ENCODE results near the gene SLC25A18.

The SLC25A18 gene

DNA sequence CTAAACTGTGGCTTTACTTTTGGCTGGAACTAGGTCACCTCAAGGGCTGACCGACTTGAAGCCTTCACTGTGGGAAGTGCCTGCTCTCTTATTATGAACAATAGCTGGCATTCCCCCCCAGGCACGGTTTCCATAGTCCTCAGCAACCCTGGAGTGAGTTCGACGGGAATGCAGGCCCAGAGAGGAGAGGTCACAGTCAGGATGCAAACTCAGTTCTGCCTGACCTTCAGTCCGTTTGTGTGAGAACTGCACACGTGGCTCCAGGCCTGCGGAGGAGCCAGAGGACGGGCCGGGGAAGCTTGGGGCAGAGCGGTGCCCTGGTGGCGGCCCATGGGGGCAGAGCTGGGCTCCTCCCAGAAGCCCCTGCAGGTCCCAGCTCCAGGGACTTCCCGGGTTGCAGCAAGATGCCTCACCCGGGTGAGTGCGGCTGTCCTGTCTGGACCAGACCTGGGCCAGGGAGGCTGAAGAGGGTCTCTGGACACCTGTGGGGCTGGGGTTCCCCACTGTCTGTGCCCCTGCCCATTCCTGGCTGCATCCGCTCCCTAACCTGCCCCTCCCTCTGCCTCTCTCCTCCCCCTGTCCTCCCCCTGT lies 17.2 kb downstream of the SLC25A18 start:
- no peaks in the 10 kb centered on the region for H3K79me2 ChIP-seq (ENCODE audit: control insufficient read depth, insufficient read depth, low read length, poor library complexity)
- no peak overlapping the region for H2AK5ac ChIP-seq (ENCODE audit: low read length)
- peaks cover 0 to 7% of the 10 kb centered on the region in 2 experiments for H3K36me3 ChIP-seq (ENCODE audit: control insufficient read depth in 1 of 2, insufficient read depth in 2 of 2, low read length in 2 of 2)
- no peak overlapping the region for H3K4me2 ChIP-seq (ENCODE audit: low read length)
- no peak overlapping the region for H2BK5ac ChIP-seq (ENCODE audit: low read depth, low read length, poor library complexity)
- no peak overlapping the region for H3K9ac ChIP-seq (ENCODE audit: low read length)
- H3K4me1 ChIP-seq (ENCODE audit: control insufficient read depth in 1 of 2, insufficient read depth in 2 of 2, low read length in 2 of 2), result peaks cover 4 to 8% of the 10 kb centered on the region in 2 experiments
- no peak overlapping the region for H3K14ac ChIP-seq (ENCODE audit: low read length)
- H3K79me1 ChIP-seq (ENCODE audit: low read length), result no peaks in the 10 kb centered on the region
- no peak overlapping the region for H2BK120ac ChIP-seq (ENCODE audit: insufficient read depth, low read length, poor library complexity)
- no peak overlapping the region for H3K4ac ChIP-seq (ENCODE audit: low read depth, low read length)
- H3K23ac ChIP-seq (ENCODE audit: low read length), result no peak overlapping the region
- H2AFZ ChIP-seq (ENCODE audit: insufficient read depth, low read length, poor library complexity), result no peak overlapping the region
- no peak overlapping the region for H4K12ac ChIP-seq (ENCODE audit: low read depth, low read length)
- no peak overlapping the region for H4K8ac ChIP-seq (ENCODE audit: low read depth, low read length)
- no peak overlapping the region for H4K91ac ChIP-seq (ENCODE audit: low read depth, low read length)
- no peak overlapping the region for H3K4me3 ChIP-seq (ENCODE audit: low read depth, low read length)
- DNase-seq, result no peak
- no CpG with 5 or more reads among the region's 15 CpGs for WGBS (ENCODE audit: extremely low coverage, insufficient coverage, insufficient read length)
- H2BK12ac ChIP-seq (ENCODE audit: low read length), result no peak overlapping the region
- H3K9me3 ChIP-seq (ENCODE audit: insufficient read depth, low read depth, low read length), result no peaks in the 10 kb centered on the region
- H3K27me3 ChIP-seq (ENCODE audit: insufficient read depth, low read length), result no peaks in the 10 kb centered on the region
- no peak overlapping the region for H3K27ac ChIP-seq (ENCODE audit: low read depth, low read length)
- no peak overlapping the region for H3K18ac ChIP-seq (ENCODE audit: low read length)

DNA sequence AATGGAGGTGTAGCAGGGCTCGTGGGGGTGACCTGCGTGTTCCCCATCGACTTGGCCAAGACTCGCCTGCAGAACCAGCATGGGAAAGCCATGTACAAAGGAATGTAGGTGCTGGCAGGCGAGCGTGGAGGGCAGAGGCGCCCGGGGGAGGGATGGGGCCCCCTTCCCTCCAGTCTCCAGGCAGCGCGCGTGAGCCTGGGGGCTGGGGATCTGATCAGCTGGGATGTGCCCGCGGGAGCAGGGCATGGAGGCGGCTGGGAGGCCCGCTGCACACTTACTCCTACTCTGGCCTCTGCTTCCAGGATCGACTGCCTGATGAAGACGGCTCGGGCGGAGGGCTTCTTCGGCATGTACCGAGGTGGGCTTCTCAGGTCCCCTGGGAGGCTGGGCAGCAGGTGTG lies 17.8 kb downstream of the SLC25A18 start:
- no peak overlapping the region for H3K4me3 ChIP-seq (ENCODE audit: low read depth, low read length)
- H4K8ac ChIP-seq (ENCODE audit: low read depth, low read length), result no peak overlapping the region
- H3K9ac ChIP-seq (ENCODE audit: low read length), result no peak overlapping the region
- H3K27me3 ChIP-seq (ENCODE audit: insufficient read depth, low read length), result no peaks in the 10 kb centered on the region
- H2BK120ac ChIP-seq (ENCODE audit: insufficient read depth, low read length, poor library complexity), result no peak overlapping the region
- no peak overlapping the region for H4K12ac ChIP-seq (ENCODE audit: low read depth, low read length)
- H3K79me2 ChIP-seq (ENCODE audit: control insufficient read depth, insufficient read depth, low read length, poor library complexity), result no peaks in the 10 kb centered on the region
- DNase-seq, result no peak
- no peak overlapping the region for H3K27ac ChIP-seq (ENCODE audit: low read depth, low read length)
- H3K18ac ChIP-seq (ENCODE audit: low read length), result no peak overlapping the region
- H3K4me1 ChIP-seq (ENCODE audit: control insufficient read depth in 1 of 2, insufficient read depth in 2 of 2, low read length in 2 of 2), result peaks cover 4 to 6% of the 10 kb centered on the region in 2 experiments
- H3K4ac ChIP-seq (ENCODE audit: low read depth, low read length), result no peak overlapping the region
- no peak overlapping the region for H3K23ac ChIP-seq (ENCODE audit: low read length)
- H2BK5ac ChIP-seq (ENCODE audit: low read depth, low read length, poor library complexity), result no peak overlapping the region
- H3K14ac ChIP-seq (ENCODE audit: low read length), result no peak overlapping the region
- WGBS (ENCODE audit: extremely low coverage, insufficient coverage, insufficient read length), result no CpG with 5 or more reads among the region's 21 CpGs
- no peaks in the 10 kb centered on the region for H3K79me1 ChIP-seq (ENCODE audit: low read length)
- no peak overlapping the region for H2AFZ ChIP-seq (ENCODE audit: insufficient read depth, low read length, poor library complexity)
- no peaks in the 10 kb centered on the region for H3K9me3 ChIP-seq (ENCODE audit: insufficient read depth, low read depth, low read length)
- H3K4me2 ChIP-seq (ENCODE audit: low read length), result no peak overlapping the region
- peaks cover 0 to 7% of the 10 kb centered on the region in 2 experiments for H3K36me3 ChIP-seq (ENCODE audit: control insufficient read depth in 1 of 2, insufficient read depth in 2 of 2, low read length in 2 of 2)
- no peak overlapping the region for H4K91ac ChIP-seq (ENCODE audit: low read depth, low read length)
- no peak overlapping the region for H2AK5ac ChIP-seq (ENCODE audit: low read length)
- no peak overlapping the region for H2BK12ac ChIP-seq (ENCODE audit: low read length)

DNA sequence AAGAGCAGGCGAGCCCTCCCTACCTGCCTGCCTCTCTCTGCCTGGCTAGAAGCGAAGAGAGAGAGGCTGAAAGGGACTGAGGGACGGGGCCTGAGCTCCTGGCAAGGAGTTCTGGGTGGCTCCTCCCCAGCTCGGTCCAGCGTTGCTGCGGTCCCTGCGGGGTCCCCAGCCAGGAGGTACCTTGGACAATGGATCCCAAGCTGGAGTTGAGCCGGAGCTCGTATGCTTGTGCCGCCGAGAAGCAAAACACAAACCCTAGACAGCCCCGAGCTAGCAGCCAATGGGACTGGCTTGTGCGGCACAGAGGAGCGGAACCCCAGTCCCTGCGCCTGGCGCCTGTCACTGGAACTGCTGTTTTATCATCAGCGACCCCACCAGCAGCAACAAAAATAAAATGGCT lies 18.3 kb downstream of the SLC25A18 start:
- Histone ChIP-seq H2BK5ac (ENCODE audit: low read depth, low read length, poor library complexity) (no peak overlapping the region), H2BK120ac (ENCODE audit: insufficient read depth, low read length, poor library complexity) (no peak overlapping the region), H3K4me2 (ENCODE audit: low read length) (no peak overlapping the region), H3K27ac (ENCODE audit: low read depth, low read length) (no peak overlapping the region), H3K23ac (ENCODE audit: low read length) (no peak overlapping the region), H3K14ac (ENCODE audit: low read length) (no peak overlapping the region), H2AK5ac (ENCODE audit: low read length) (no peak overlapping the region), H2BK12ac (ENCODE audit: low read length) (no peak overlapping the region), H2AFZ (ENCODE audit: insufficient read depth, low read length, poor library complexity) (no peak overlapping the region), H3K4me3 (ENCODE audit: low read depth, low read length) (no peak overlapping the region), H4K91ac (ENCODE audit: low read depth, low read length) (no peak overlapping the region), H3K4ac (ENCODE audit: low read depth, low read length) (no peak overlapping the region), H3K9ac (ENCODE audit: low read length) (no peak overlapping the region), H3K4me1 (ENCODE audit: control insufficient read depth in 1 of 2, insufficient read depth in 2 of 2, low read length in 2 of 2) (peaks cover 0 to 2% of the 10 kb centered on the region in 2 experiments), H3K79me1 (ENCODE audit: low read length) (no peaks in the 10 kb centered on the region), H3K18ac (ENCODE audit: low read length) (no peak overlapping the region), H3K36me3 (ENCODE audit: control insufficient read depth in 1 of 2, insufficient read depth in 2 of 2, low read length in 2 of 2) (peaks cover 0 to 7% of the 10 kb centered on the region in 2 experiments), H3K79me2 (ENCODE audit: control insufficient read depth, insufficient read depth, low read length, poor library complexity) (no peaks in the 10 kb centered on the region), H4K12ac (ENCODE audit: low read depth, low read length) (peak overlapping the region; percentile 2), H3K9me3 (ENCODE audit: insufficient read depth, low read depth, low read length) (no peaks in the 10 kb centered on the region), H3K27me3 (ENCODE audit: insufficient read depth, low read length) (no peaks in the 10 kb centered on the region), H4K8ac (ENCODE audit: low read depth, low read length) (no peak overlapping the region)
- DNase-seq, result no peak
- WGBS (ENCODE audit: extremely low coverage, insufficient coverage, insufficient read length), result no CpG with 5 or more reads among the region's 17 CpGs

DNA sequence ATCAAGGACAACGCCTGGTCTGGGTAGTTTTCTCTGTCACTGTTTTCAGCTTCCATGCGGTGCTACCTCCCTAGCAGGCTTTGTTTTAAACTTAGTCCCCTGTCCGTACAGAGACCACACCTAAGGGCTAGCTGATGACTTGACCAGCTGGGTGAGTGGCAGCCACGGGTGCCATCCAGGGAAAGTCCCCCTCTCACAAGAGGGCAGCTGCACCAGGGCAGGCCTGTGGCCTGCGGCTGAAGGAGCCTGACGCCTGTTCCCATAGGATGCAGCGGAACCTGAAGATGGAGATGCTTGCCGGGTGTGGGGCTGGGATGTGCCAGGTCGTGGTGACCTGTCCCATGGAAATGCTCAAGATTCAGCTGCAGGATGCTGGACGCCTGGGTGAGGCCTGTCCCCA lies 19.9 kb downstream of the SLC25A18 start:
- no peaks in the 10 kb centered on the region for H3K27me3 ChIP-seq (ENCODE audit: insufficient read depth, low read length)
- no peak overlapping the region for H3K23ac ChIP-seq (ENCODE audit: low read length)
- H3K79me1 ChIP-seq (ENCODE audit: low read length), result no peaks in the 10 kb centered on the region
- no peak overlapping the region for H2BK5ac ChIP-seq (ENCODE audit: low read depth, low read length, poor library complexity)
- H3K4me3 ChIP-seq (ENCODE audit: low read depth, low read length), result no peak overlapping the region
- H2BK12ac ChIP-seq (ENCODE audit: low read length), result no peak overlapping the region
- H2AK5ac ChIP-seq (ENCODE audit: low read length), result no peak overlapping the region
- no peak for DNase-seq
- no peak overlapping the region for H4K8ac ChIP-seq (ENCODE audit: low read depth, low read length)
- peak overlapping the region; percentile 31 for H4K12ac ChIP-seq (ENCODE audit: low read depth, low read length)
- H3K9me3 ChIP-seq (ENCODE audit: insufficient read depth, low read depth, low read length), result no peaks in the 10 kb centered on the region
- no peak overlapping the region for H3K4ac ChIP-seq (ENCODE audit: low read depth, low read length)
- peaks cover 0 to 7% of the 10 kb centered on the region in 2 experiments for H3K36me3 ChIP-seq (ENCODE audit: control insufficient read depth in 1 of 2, insufficient read depth in 2 of 2, low read length in 2 of 2)
- H3K18ac ChIP-seq (ENCODE audit: low read length), result no peak overlapping the region
- H3K79me2 ChIP-seq (ENCODE audit: control insufficient read depth, insufficient read depth, low read length, poor library complexity), result no peaks in the 10 kb centered on the region
- no peak overlapping the region for H2AFZ ChIP-seq (ENCODE audit: insufficient read depth, low read length, poor library complexity)
- H3K14ac ChIP-seq (ENCODE audit: low read length), result no peak overlapping the region
- H2BK120ac ChIP-seq (ENCODE audit: insufficient read depth, low read length, poor library complexity), result no peak overlapping the region
- no peak overlapping the region for H3K27ac ChIP-seq (ENCODE audit: low read depth, low read length)
- no peak overlapping the region for H3K4me2 ChIP-seq (ENCODE audit: low read length)
- no peak overlapping the region for H4K91ac ChIP-seq (ENCODE audit: low read depth, low read length)
- WGBS (ENCODE audit: extremely low coverage, insufficient coverage, insufficient read length), result no CpG with 5 or more reads among the region's 10 CpGs
- no peak overlapping the region for H3K9ac ChIP-seq (ENCODE audit: low read length)
- H3K4me1 ChIP-seq (ENCODE audit: control insufficient read depth in 1 of 2, insufficient read depth in 2 of 2, low read length in 2 of 2), result no peaks in the 10 kb centered on the region

All from trophoblast cell (in vitro differentiated cells and primary cell).